Measurements from ENCODE around the gene SH3BP5. TPM values are rescaled to one million over a fixed set of nuclear protein-coding genes. Genes with fewer than 3 reads are reported as not detected.
A peak's percentile ranks its signal among the peaks of the same experiment; 100 is the strongest.

SH3BP5 gene
- total RNA-seq, 2 experiments from 2014 or later, result 33.6 to 37.5 TPM

- ChIA-PET POLR2A (interaction anchor here (1.5 kb wide), 1 partner anchor 76 kb away, joined by 3 read pairs; no protein-coding TSS in a partner anchor), CTCF (interaction anchor here (1.3 to 1.4 kb wide), 2 partner anchors 17 to 46 kb away, joined by 3 read pairs; partner anchors contain the start of gene SH3BP5)
- no peak for DNase-seq
- intact Hi-C loops (cut with micrococcal nuclease), result no loop called here
- Mint-ChIP-seq H3K27me3 (no peaks in the 10 kb centered on the region), H3K9me3 (no peaks in the 10 kb centered on the region), H3K27ac (no peak overlapping the region), H3K4me3 (no peak overlapping the region), H3K36me3 (peaks cover 12% of the 10 kb centered on the region), H3K4me1 (ENCODE audit: low read depth) (peaks cover 83% of the 10 kb centered on the region)
These were observed 46.4 kb downstream of the SH3BP5 start for GRCh38 chr3:15286022-15286421.

GRCh38 chr3:15284121-15284889 lies 48.1 kb downstream of the SH3BP5 start:
- Mint-ChIP-seq H3K4me1 (ENCODE audit: low read depth) (peaks cover 87% of the 10 kb centered on the region), H3K27ac (peak overlapping the region; percentile 28), H3K9me3 (no peaks in the 10 kb centered on the region), H3K27me3 (no peaks in the 10 kb centered on the region), H3K36me3 (peaks cover 7% of the 10 kb centered on the region), H3K4me3 (no peak overlapping the region)
- intact Hi-C loops (cut with micrococcal nuclease), result no loop called here
- DNase-seq, result no peak
- CTCF ChIA-PET, result interaction anchor here (0.7 to 1.3 kb wide), 2 partner anchors 16 to 33 kb away, joined by 3 read pairs; no protein-coding TSS in a partner anchor
- POLR2A ChIA-PET, result interaction anchor here (1.4 to 1.5 kb wide), 2 partner anchors 14 to 77 kb away, joined by 3 to 4 read pairs; no protein-coding TSS in a partner anchor

- no peak overlapping the region for H3K4me3 Mint-ChIP-seq
- ChIA-PET CTCF (interaction anchor here (0.7 to 1.3 kb wide), 2 partner anchors 16 to 34 kb away, joined by 3 read pairs; no protein-coding TSS in a partner anchor), POLR2A (interaction anchor here (1.4 kb wide), 1 partner anchor 14 kb away, joined by 4 read pairs; no protein-coding TSS in a partner anchor)
- peaks cover 5% of the 10 kb centered on the region for H3K36me3 Mint-ChIP-seq
- peak overlapping the region; percentile 26 for H3K27ac Mint-ChIP-seq
- no peak for DNase-seq
- H3K27me3 Mint-ChIP-seq, result no peaks in the 10 kb centered on the region
- H3K4me1 Mint-ChIP-seq (ENCODE audit: low read depth), result peaks cover 85% of the 10 kb centered on the region
- H3K9me3 Mint-ChIP-seq, result no peaks in the 10 kb centered on the region
- intact Hi-C loops (cut with micrococcal nuclease), result no loop called here
These were observed 48.7 kb downstream of the SH3BP5 start for GRCh38 chr3:15283702-15284101.

GRCh38 chr3:15281817-15282216 lies 50.6 kb downstream of the SH3BP5 start:
- Mint-ChIP-seq H3K27me3 (no peaks in the 10 kb centered on the region), H3K27ac (no peak overlapping the region), H3K4me1 (ENCODE audit: low read depth) (peaks cover 81% of the 10 kb centered on the region), H3K36me3 (peaks cover 5% of the 10 kb centered on the region), H3K4me3 (no peak overlapping the region), H3K9me3 (no peaks in the 10 kb centered on the region)
- ChIA-PET CTCF (interaction anchor here (1.5 to 2.4 kb wide), 2 partner anchors 51 to 123 kb away, joined by 6 to 7 read pairs; partner anchors contain the start of gene SH3BP5), POLR2A (no interaction called here)
- intact Hi-C loops (cut with micrococcal nuclease), result no loop called here
- no peak for DNase-seq

GRCh38 chr3:15280853-15281532 lies 51.4 kb downstream of the SH3BP5 start:
- CTCF ChIA-PET, result interaction anchor here (0.6 to 2.4 kb wide), 5 partner anchors 13 to 382 kb away, joined by 3 to 7 read pairs (median 6); partner anchors contain the start of gene SH3BP5
- POLR2A ChIA-PET, result interaction anchor here (1.1 kb wide), 1 partner anchor 104 kb away, joined by 3 read pairs; no protein-coding TSS in a partner anchor
- peaks cover 82% of the 10 kb centered on the region for H3K4me1 Mint-ChIP-seq (ENCODE audit: low read depth)

GRCh38 chr3:15279671-15280402 lies 52.5 kb downstream of the SH3BP5 start:
- H3K4me3 Mint-ChIP-seq, result no peak overlapping the region
- CTCF ChIA-PET, result interaction anchor here (0.6 to 1.6 kb wide), 10 partner anchors 8 to 383 kb away, joined by 3 to 6 read pairs (median 4); partner anchors contain the start of gene SH3BP5
- peaks cover 84% of the 10 kb centered on the region for H3K4me1 Mint-ChIP-seq (ENCODE audit: low read depth)
- H3K27ac Mint-ChIP-seq, result peak overlapping the region; percentile 36
- POLR2A ChIA-PET, result interaction anchor here (1.0 to 1.1 kb wide), 3 partner anchors 16 to 105 kb away, joined by 3 to 4 read pairs (median 3); no protein-coding TSS in a partner anchor
- no peak for DNase-seq
- no peaks in the 10 kb centered on the region for H3K27me3 Mint-ChIP-seq
- intact Hi-C loops (cut with micrococcal nuclease), result no loop called here
- no peaks in the 10 kb centered on the region for H3K9me3 Mint-ChIP-seq
- peaks cover 4% of the 10 kb centered on the region for H3K36me3 Mint-ChIP-seq

More at GRCh38 chr3:15280853-15281532, 51.4 kb downstream of the SH3BP5 start:
- intact Hi-C loops (cut with micrococcal nuclease), result no loop called here
- no peak for DNase-seq
- Mint-ChIP-seq H3K27ac (no peak overlapping the region), H3K27me3 (no peaks in the 10 kb centered on the region), H3K36me3 (peaks cover 5% of the 10 kb centered on the region), H3K9me3 (no peaks in the 10 kb centered on the region), H3K4me3 (no peak overlapping the region)

GRCh38 chr3:15279205-15279604 lies 53.2 kb downstream of the SH3BP5 start:
- POLR2A ChIA-PET, result interaction anchor here (1.0 to 1.1 kb wide), 2 partner anchors 16 to 26 kb away, joined by 3 to 4 read pairs; no protein-coding TSS in a partner anchor
- peaks cover 84% of the 10 kb centered on the region for H3K4me1 Mint-ChIP-seq (ENCODE audit: low read depth)
- H3K9me3 Mint-ChIP-seq, result no peaks in the 10 kb centered on the region
- intact Hi-C loops (cut with micrococcal nuclease), result no loop called here
- H3K27ac Mint-ChIP-seq, result no peak overlapping the region
- H3K4me3 Mint-ChIP-seq, result no peak overlapping the region
- no peaks in the 10 kb centered on the region for H3K27me3 Mint-ChIP-seq
- CTCF ChIA-PET, result interaction anchor here (0.7 to 1.6 kb wide), 8 partner anchors 8 to 126 kb away, joined by 3 to 4 read pairs (median 3); partner anchors contain the start of gene SH3BP5
- no peak for DNase-seq
- peaks cover 6% of the 10 kb centered on the region for H3K36me3 Mint-ChIP-seq

- no peaks in the 10 kb centered on the region for H3K9me3 Mint-ChIP-seq
- no peaks in the 10 kb centered on the region for H3K27me3 Mint-ChIP-seq
- no peak overlapping the region for H3K4me3 Mint-ChIP-seq
- H3K36me3 Mint-ChIP-seq, result peaks cover 4% of the 10 kb centered on the region
- DNase-seq, result no peak
- ChIA-PET POLR2A (interaction anchor here (0.8 kb wide), 1 partner anchor 52 kb away, joined by 4 read pairs; no protein-coding TSS in a partner anchor), CTCF (interaction anchor here (1.3 to 1.8 kb wide), 4 partner anchors 10 to 54 kb away, joined by 3 to 5 read pairs (median 4); partner anchors contain the start of gene SH3BP5)
- peaks cover 83% of the 10 kb centered on the region for H3K4me1 Mint-ChIP-seq (ENCODE audit: low read depth)
- no peak overlapping the region for H3K27ac Mint-ChIP-seq
- intact Hi-C loops (cut with micrococcal nuclease), result no loop called here
These were observed 54.4 kb downstream of the SH3BP5 start for GRCh38 chr3:15277861-15278500.

- DNase-seq, result no peak
- H3K4me3 Mint-ChIP-seq, result no peak overlapping the region
- peak overlapping the region; percentile 89 for H3K27ac Mint-ChIP-seq
- peaks cover 5% of the 10 kb centered on the region for H3K36me3 Mint-ChIP-seq
- ChIA-PET POLR2A (interaction anchor here (1.0 to 2.1 kb wide), 7 partner anchors 11 to 34 kb away, joined by 3 to 7 read pairs (median 5); no protein-coding TSS in a partner anchor), CTCF (interaction anchor here (0.5 to 1.8 kb wide), 13 partner anchors 8 to 167 kb away, joined by 3 to 7 read pairs (median 4); partner anchors contain the start of gene SH3BP5)
- no peaks in the 10 kb centered on the region for H3K27me3 Mint-ChIP-seq
- no peaks in the 10 kb centered on the region for H3K9me3 Mint-ChIP-seq
- intact Hi-C loops (cut with micrococcal nuclease), result no loop called here
- peaks cover 86% of the 10 kb centered on the region for H3K4me1 Mint-ChIP-seq (ENCODE audit: low read depth)
These were observed 56.2 kb downstream of the SH3BP5 start for GRCh38 chr3:15276028-15276724.

- CTCF ChIA-PET, result interaction anchor here (1.4 to 1.6 kb wide), 2 partner anchors 18 to 59 kb away, joined by 3 read pairs; partner anchors contain the start of gene SH3BP5
- POLR2A ChIA-PET, result no interaction called here
- H3K9me3 Mint-ChIP-seq, result no peaks in the 10 kb centered on the region
- intact Hi-C loops (cut with micrococcal nuclease), result no loop called here
- no peaks in the 10 kb centered on the region for H3K27me3 Mint-ChIP-seq
- no peak overlapping the region for H3K4me3 Mint-ChIP-seq
- DNase-seq, result no peak
- peaks cover 82% of the 10 kb centered on the region for H3K4me1 Mint-ChIP-seq (ENCODE audit: low read depth)
- H3K36me3 Mint-ChIP-seq, result peaks cover 15% of the 10 kb centered on the region
- H3K27ac Mint-ChIP-seq, result peak overlapping the region; percentile 28
These were observed 59.2 kb downstream of the SH3BP5 start for GRCh38 chr3:15273227-15273626.

Measured in activated CD4-positive, alpha-beta memory T cell treated with anti-CD3 and anti-CD28 coated beads for 36 hours (primary cell).